Activated naive CD8-positive, alpha-beta T cell treated with anti-CD3 and anti-CD28 coated beads, Interleukin-2, amount 50 U/mL, for 16 hours (primary cell): ENCODE measurements around the gene NHLRC4.

Experiments
- DNase-seq: peaks from one replicate; pipeline ENCODE4 v3.0.0-alpha.2; 2020; ENCODE audit warnings: low read depth, low spot score

NHLRC4 gene

DNA sequence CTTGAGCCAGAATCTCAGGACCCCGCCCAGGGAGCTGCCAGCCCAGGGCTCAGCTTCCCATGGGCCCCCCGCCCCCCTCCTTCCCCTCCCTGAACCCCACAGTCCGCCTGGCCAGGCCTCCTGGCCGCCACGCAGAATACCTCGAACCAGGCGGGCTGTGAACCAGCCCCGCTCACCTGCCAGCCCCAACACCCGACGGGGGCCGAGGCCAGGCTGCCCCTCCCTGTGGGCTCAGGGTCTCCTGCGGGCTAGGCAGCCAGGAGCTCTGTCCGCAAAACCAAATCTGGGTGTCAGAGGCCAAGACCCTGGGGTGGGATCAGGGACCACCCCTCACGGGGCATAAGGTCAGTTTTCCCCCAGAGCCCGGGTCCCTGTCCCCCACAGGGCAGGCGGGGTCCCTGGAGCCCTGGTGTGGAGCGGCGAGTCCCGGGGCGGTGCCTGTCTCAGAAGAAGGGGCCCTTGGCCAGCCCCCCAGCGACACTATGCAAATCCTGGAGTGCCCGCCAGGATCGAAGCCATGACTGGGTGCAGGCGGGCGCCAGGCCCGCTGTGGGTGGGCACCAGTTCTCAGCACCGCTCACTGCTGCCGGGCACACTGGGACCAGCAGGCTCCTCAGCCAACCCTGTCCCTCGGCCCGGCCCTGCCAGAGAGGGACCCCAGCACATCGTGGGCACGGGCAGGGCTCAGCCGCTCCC, 13.1 kb upstream of the NHLRC4 start:
- DNase-seq = no peak

DNA sequence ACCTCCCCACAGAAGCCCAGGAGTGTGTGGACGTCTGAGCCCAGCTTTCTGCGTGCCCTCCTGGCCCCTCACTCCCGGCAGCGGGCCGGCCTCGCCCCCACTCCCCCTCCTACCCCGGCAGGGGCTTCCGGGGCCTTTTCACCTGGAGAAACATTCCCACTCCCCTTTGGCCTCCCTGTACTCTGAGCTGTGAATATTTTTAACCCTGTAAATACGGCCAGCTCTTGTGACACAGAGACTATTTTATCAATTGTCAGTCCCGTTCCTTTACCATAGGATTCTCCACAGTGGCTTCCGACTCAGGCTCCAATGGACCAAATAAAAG, 12.5 kb upstream of the NHLRC4 start:
- DNase-seq = no peak

DNA sequence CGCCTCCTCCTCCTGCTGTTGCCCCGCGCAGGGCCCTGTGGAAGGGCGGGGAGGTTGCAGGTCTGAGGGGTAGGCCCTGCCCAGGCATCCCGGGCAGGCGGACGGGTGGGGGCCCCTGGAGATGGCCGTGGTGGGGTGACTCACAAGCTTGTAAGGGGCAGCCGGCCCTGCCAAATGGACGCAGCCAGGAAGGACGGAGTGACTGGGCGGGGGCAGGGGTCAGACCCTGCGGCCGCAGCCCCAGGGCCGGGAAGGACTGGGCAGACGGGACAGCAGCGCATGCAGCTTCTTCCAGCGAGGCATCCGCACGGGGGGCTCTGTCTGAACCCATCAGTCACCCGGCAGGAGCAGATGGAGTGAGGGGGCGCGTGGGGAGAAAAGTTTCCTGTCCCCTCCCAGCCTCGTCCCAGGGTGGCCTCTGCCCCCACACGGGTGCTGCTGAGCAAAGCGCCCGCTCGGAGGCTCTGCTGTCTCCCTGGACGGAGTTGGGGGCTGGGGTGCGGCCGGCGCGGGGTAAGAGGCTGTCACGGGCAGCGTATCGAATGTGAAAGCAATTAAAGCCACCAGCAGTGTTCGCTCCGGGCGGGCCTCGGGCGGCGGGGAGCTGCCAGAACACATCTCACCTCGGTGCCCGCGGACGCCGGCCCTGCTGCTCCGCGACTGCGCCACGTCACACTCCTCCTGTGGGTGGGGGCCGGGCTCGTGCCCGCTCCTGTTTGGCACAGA, 12.0 kb upstream of the NHLRC4 start:
- no peak for DNase-seq

DNA sequence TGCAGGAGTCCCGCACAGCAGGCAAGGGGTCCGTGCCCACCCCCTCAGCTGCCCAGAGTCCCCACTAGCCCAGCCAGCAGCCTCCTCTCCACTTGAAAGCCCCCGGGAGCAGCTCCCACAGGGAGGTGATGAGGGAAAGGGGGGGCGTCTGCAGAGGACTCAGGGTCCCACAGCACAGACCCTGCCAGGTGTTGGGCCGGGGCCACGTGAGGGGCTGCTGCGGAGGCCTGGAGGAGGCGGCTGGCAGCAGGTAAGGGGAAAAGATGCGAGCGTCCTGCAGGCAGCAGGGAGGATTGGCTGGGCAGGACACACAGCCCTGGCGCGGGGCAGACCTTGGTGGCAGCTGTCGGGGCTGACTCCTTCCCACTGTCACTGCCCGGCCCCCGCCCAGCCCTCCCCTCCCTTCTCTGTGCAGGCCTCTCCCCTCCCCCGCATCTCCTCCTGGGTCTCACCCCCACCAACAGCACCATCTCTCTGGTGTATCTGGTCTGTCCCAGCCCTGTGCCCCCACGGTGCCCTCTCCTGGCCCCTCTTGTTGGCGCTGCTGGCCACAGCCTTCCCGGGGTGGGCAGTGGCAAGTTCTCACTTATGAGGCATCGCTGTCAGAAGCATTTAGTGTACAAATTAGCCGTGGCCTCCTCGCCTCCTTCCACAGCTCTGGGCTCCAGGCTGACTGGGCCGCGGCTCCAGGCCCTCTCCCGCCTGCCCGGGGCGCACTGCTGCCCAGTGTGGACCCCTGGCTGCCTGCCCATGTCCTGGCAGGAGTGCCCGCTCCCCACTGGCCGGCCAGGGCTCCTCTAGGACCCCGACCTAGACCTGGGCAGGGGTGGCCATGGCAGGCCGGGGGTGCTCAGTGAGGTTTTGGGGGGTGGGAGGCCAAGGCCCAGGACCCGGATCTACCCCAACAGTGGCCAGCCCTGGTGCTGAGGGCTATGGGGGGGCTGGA, 11.0 kb upstream of the NHLRC4 start:
- no peak for DNase-seq

DNA sequence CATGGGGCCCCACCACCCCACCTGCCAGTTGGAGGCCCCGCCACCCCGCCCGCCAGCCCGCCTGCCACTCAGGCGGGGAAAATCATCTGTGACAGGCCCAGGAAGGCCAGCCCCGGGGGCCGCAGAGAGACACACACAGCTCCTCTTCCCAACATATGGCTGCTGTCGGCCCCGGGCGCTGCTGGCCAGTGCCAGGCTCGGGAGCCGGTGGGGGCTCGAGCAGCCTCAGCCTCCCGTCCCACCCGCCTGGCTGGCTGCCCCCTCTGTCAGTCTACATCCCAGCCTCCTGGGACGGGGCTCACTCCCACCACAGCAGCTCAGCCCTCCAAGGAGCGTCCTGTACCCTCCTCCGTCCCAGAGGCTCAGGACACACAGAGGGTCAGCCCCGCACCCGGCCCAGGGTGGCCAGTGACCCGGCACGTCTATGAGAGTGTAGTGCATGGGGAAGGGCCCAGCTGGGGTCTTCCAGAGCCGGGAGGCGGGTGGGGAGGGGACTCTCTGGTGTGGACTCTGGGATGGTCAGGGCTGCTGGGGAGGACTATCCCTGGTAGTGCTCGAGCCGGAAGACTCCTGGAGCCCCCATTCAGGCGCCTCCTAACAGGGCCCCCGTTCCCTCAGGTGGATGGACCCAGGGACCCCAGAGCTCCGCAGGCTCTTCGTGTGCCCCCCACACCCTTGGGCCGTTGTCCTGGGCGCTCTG, 10.2 kb upstream of the NHLRC4 start:
- no peak for DNase-seq

DNA sequence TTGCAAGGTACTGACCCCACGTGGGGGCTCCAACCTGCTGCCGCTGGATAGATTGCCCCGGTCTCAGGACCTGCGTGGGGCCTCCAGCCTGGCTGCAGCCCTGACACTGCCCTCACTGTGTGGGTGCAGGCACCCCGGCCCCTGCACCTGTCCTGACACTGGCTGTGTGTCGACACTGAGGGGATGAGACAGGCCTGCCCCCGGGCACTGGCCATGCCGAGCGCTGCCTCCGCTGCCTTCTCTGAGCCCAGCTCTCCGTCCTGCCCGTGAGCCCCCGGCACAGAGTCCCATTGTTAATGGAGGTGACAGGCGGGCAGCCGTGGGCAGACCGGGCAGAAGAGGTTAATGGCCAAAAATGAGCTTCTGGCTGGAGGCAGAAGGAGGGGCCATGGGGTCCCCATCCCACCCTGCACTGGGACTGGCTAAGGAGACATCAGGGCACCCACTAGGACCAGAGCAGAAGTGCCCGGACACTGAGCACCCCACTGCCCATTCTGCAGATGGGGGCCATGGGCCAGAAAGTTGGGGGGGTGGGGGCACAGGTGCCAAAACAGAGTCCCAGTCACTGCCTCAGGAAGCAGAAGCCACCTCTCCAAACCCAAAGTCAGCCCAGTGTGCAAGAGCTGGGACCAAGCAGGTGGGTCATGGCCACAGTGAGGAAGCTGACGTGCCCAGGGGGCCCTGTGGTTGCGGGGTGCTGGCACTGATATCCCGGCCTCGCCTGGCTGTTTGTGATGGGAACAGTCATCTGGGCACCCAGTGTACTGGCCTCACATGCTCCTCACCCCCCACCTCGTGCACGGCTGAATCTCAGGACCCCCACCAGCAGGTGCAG, 9.1 kb upstream of the NHLRC4 start:
- no peak for DNase-seq

DNA sequence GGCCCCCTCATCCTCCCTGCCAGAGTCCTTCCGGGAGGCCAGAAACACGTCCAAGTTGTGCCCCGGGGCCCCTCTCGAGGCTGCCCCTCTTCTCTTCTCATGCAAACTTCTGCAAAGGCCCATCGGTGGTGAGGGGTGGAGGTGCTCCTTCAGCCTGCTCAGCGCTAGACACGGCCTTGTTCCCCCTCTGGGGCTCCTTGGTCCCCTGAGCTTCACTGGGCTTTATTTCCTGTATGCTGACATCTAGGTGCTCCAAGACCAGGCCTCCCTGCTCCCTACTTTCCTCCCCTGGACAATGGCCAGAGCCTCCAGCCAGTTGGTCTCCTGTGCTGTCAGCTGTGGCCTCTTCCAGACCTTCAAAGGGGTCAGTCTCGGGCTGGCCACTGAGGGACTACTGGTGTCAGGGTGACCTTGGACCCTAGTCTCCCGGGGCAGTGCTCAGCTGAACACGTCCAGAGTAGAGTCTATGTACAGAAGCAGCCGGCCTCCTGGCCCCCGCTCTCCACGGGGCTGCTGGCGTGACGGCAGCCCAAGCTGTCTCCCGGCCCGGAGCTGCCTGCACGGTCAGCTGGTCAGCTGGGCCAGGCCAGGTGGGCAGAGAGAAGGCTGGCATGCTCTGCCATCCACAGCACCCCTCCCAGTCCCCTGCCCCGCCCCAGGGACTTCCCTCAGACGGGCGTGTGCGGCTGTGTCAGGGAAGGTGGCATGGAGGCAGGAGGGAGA, 8.3 kb upstream of the NHLRC4 start:
- DNase-seq = no peak

DNA sequence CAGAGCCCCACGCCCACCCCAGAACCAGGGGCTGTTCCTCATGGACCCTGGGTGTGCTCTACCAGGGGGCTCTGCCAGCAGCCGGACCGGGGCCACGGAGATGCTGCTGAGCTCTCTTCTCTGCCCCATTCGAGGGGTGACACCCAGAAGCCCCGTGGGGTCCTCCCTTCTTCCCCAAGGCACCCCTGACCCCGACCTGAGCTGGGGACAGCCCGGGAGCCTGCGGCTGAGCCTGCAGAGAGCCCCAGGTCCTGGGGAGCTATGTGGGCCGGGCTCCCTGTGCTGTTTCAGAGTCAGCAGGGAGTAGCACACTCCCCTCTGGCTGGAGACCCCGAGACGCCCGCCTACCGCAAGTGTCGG, 7.8 kb upstream of the NHLRC4 start:
- no peak for DNase-seq

DNA sequence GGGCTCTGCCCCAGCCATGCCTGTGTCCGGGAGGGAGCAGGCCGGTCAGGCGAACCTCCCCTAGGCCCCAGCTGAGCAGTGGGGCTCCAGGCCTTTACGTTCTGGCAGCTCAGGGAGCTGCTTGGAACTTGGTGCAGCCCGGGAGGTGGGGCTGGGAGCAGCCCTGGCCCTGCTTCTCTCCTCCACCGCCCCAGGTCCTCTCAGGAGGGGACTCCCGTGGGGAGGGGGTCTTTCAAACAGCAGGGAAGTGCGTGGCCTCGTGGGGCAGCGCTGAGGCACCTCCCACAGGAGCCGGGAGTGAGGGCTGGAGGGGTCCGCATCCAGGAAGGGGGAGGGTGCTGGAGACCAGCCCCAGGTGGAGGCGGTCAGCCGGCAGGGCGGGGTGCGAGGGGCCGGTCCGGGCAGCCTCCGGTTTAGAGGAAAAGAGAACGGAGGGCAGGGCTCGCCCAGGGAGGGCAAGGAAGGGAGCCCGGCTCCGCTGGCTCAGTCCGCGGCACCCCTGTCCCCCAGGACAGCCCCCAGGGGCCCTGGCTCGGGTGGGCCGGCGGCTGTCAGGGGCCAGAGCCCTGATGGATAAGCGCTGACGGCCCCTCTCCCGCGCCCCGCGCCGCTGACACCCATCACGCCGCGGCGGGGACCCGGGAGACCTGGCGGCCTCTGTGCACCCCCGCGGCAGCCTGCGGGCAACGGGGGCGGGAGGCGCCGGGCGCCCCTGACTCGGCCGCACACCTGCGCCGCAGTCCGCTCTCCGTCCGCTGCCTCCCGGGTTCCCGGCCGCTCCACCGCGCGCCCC, 7.2 kb upstream of the NHLRC4 start:
- no peak for DNase-seq

DNA sequence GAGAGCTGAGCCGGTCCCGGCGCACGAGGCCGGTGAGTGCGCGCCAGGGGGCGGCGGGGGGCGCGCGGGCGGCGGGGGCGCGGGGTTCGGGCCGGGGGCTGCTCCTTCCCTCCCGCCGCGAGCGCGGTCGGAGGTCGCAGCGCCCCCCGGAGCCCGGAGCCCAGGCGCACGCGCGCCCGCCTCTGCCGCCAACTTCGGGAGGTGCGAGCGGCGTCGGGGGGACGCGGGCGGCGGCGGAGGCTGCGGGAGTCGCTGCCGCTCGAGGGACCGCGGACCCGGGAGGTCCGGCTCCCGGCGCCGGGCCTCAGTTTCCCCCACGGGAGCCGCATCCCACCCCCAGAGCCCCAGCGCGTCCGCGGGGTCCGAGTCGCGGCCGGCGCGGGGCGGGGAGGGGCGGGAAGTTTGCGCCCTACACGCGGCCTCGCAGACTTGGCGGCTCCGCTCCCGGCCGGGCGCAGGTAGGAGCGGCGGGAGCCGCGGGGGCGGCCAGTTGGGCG, 6.6 kb upstream of the NHLRC4 start, which contains the start of gene PRR35:
PRR35 (plus strand) TSS at position 191 of the 497 bp plus-strand sequence. CDS start 2,901 bp downstream, outside the sequence.
- DNase-seq = no peak

DNA sequence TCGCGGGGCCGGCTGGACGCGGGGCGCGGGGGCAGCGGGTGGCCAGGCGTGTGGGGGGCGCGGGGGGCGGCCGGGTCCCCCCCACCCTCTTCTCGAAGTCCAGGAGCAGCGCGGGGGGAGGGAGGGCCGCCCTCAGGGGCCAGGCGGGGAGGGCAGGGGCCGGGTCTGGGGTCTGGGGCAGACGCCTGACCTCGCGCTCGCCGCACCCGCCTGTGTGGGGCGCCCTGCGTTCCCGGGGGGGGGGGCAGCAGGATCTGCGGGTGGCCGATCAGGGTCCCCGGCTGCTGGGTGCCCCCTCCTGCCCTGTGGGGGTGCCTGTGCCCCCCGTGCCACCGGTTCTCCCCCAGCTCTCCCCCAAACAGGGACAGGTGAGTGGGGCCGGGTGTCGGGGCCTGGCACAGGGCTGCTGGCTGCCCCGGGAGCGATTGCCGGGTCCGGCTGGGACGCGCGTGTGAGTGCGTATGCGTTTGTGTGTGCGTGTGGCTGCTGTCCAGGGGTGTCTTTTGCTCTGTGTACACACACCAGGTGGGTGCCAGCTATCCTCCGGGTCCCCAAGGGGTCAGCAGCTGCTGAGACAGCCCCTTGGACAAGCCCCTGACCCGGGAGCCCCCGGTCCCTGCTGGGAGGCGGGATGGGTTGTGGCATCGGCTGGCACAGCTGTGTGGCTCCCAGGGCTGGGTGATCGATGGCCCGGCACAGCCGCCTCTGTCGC, 5.9 kb upstream of the NHLRC4 start:
- DNase-seq = no peak

DNA sequence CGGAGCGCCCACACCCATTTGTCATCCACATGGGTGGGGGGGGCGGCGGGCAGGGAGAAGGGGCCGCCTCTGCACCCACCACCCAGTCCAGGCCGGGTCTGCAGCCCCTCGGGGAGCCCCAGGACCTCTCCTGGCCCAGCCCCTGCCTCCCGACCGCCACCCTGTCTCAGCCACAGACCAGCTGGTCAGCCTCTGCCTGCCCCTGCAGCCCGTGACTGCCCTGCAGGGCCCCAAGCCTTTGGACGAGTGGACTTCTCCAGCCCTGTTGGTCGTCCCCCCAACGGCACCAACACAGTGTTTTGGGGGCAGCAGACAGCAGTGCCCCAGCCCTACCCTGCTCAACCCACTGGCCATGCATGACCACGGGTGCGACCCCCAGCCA, 5.4 kb upstream of the NHLRC4 start:
- no peak for DNase-seq

DNA sequence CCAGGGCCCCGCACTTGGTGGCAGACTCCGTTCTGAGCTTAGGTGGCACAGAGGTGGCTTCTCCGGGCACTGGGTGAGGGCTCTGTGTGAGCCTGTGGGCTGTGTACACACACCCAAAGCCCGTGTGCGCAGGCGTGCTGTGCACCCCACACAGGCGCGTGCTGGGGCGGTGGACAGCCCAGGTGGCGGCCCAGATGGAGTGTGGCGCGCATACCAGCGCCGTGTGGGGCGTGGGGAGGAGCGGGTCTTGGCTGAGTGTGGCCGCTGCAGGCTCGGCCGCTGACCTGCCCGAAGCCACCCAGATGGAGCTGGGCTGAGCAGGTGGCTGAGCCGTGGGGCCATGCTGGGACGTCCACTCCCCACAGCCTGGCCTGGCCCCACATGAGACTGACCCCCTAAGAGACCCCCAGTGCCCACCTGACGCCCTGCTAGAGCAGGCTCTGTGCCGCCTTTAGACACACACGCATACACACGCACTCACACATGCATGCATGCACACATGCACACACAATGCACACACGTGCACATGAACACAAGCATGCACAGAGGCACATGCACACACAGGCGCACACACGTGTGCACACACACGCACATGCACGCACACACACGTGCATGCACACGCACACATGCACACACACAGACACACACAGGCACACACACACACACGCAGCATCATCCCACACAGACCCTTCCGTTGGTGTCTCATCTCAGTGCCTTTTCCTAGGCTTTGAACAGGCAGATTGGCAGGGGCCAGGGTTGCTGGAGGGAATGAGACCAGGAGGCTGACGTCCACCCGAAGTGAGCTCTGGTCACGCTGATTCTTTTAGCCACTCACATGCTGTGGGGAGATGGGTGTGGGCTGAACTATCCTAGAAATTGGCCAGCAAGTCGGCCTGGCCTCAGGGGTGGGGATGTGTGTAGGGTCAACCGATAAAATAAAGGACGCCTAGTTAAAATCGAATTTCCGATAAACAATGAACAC, 4.6 kb upstream of the NHLRC4 start:
- DNase-seq = no peak

DNA sequence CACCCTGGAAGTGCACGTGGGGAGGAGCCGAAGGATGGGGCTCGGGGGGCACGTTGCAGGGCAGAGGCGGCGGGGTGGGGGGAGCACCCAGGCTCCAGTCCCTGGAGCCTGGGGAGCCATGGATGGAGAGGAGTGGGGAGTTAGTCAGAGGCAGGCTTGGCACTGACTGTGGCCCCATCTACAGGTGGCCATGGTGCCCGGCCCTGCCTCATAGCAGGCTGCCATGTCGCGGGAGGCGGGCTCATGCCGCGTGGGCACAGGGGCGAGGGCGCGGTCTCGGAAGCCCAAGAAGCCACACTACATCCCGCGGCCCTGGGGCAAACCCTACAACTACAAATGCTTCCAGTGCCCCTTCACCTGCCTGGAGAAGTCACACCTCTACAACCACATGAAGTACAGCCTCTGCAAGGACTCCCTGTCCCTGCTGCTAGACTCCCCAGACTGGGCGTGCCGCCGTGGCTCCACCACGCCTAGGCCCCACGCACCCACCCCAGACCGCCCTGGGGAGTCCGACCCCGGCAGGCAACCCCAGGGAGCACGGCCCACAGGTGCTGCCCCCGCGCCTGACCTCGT, 3.6 kb upstream of the NHLRC4 start:
- DNase-seq = no peak

DNA sequence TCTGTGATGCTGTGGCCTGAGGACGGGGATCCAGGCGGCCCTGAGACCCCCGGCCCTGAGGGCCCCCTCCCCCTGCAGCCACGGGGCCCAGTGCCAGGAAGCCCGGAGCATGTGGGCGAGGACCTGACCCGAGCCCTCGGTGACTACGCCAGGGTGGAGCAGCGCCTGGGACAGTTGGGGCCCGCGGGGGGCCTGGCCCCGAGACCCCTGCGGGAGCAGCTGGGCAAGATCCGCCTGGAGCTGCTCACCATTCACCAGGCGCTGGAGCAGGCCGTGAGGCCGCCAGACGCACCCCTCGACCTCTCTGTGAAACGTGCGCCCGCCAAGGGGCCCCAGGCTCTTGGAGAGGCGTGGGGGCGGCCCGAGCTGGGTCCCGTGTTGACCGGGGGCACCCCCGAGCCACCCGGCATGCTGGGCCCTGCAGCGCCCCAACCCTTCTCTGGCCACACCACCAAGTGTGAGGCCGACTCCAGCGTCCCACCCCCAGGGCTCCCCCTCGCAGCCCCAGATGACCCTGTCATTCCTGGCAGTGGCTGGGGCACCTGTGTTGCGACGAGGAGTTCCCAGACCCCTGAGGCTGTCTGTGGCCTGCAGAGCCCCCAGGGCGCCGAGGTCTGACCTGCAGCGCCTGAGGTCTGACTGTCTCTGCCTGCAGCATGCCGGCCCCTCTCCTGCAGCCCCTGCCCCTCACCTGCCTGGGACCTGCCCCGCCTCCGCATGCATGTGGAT, 2.0 kb upstream of the NHLRC4 start:
- DNase-seq = no peak
